GM12878 (cell line): ENCODE results near the gene FYB1. TPM values are rescaled to one million over a fixed set of nuclear protein-coding genes. Genes with fewer than 3 reads are reported as not detected.

Experiments used
- ATAC-seq: fragments of 200-7000 bp; cut with Tn5 transposase; 3 replicates; pipeline ENCODE4 v1.9.1; 2020; ENCODE audit warnings: mild to moderate bottlenecking, moderate library complexity
- BruUV-seq: library from RNA; stranded (reverse); fragments of 400-500 nt; replicated peaks from 2 replicates; lab custom pipeline; 2021; lab: Mats Ljungman, UMichigan
- CTCF ChIA-PET: fragments of 300-600 bp; sonication (Branson Sonifier 250); formaldehyde crosslinking; extraction: SDS; loops from one replicate; lab custom pipeline; 2021; ENCODE audit warnings: inconsistent platforms; lab: Yijun Ruan, JAX
- POLR2A ChIA-PET: fragments of 350-600 bp; formaldehyde crosslinking; extraction: SDS; loops from one replicate; lab custom pipeline; 2021; ENCODE audit warnings: inconsistent platforms; lab: Charles Lee
- RAD21 ChIA-PET: fragments of 300-600 bp; sonication (Branson Sonifier 250); formaldehyde crosslinking; loops from one replicate; lab custom pipeline; 2023; ENCODE audit warnings: antibody characterized with exemption; ENCODE audit not compliant: unreplicated experiment; lab: Charles Lee
- SMC1A ChIA-PET: fragments of 300-600 bp; sonication (Branson Sonifier 250); formaldehyde crosslinking; loops from one replicate; lab custom pipeline; 2023; ENCODE audit not compliant: unreplicated experiment, uncharacterized antibody; lab: Charles Lee
- DNase-seq: peaks from one replicate; pipeline ENCODE4 v3.0.0-alpha.2; 2011; ENCODE audit warnings: low read depth, low spot score
- FAIRE-seq: peaks from 3 replicates; lab custom pipeline; 2011; peaks lifted over from hg19 to GRCh38; lab: Jason Lieb, UNC
- H2AFZ ChIP-seq: 2 replicates; pipeline ENCODE4 v1.6.0; 2011; ENCODE audit warnings: low read depth, low read length, control low read depth; ENCODE audit not compliant: control insufficient read depth
- H3K27ac ChIP-seq: 2 replicates; pipeline ENCODE4 v1.5.1; 2011; ENCODE audit warnings: control low read depth; ENCODE audit not compliant: control insufficient read depth, insufficient read depth
- H3K27me3 ChIP-seq, 2 experiments: replicated peaks in 1 of 2; 2 replicates each; pipeline versions ENCODE4 v1.6.0 to v1.6.1; 2011; ENCODE audit warnings: low read length in 1 of 2; ENCODE audit not compliant: control insufficient read depth in 2 of 2, insufficient read depth in 2 of 2
- H3K36me3 ChIP-seq, 2 experiments: 2 replicates each; pipeline ENCODE4 v1.5.1; 2011; ENCODE audit warnings: low read length in 1 of 2; ENCODE audit not compliant: control insufficient read depth in 2 of 2, insufficient read depth in 2 of 2
- H3K4me1 ChIP-seq: 2 replicates; pipeline ENCODE4 v1.6.1; 2011; ENCODE audit warnings: mild to moderate bottlenecking, low read length, moderate library complexity, mixed read lengths; ENCODE audit not compliant: control insufficient read depth, insufficient read depth
- H3K4me2 ChIP-seq: 2 replicates; pipeline ENCODE4 v1.6.0; 2011; ENCODE audit warnings: control low read depth; ENCODE audit not compliant: control insufficient read depth, insufficient read depth
- H3K4me3 ChIP-seq: fragments of 200-600 bp; sonication (generic); 2 replicates; pipeline ENCODE4 v1.5.1; 2016
- H3K79me2 ChIP-seq: 2 replicates; pipeline ENCODE4 v1.6.0; 2011; ENCODE audit warnings: low read length; ENCODE audit not compliant: control insufficient read depth, insufficient read depth
- H3K9ac ChIP-seq: 2 replicates; pipeline ENCODE4 v1.8.0; 2011; ENCODE audit warnings: low read length, control low read depth, mixed read lengths; ENCODE audit not compliant: control insufficient read depth, insufficient read depth
- H3K9me3 ChIP-seq: replicated peaks from 3 replicates; pipeline ENCODE4 v1.5.1; 2011; ENCODE audit warnings: mild to moderate bottlenecking, low read length; ENCODE audit not compliant: control insufficient read depth, insufficient read depth
- H4K20me1 ChIP-seq: 2 replicates; pipeline ENCODE4 v1.6.0; 2011; ENCODE audit not compliant: control insufficient read depth, insufficient read depth
- ASH2L ChIP-seq: fragments of 300-600, 200-600 bp; sonication (generic); IDR thresholded peaks from 2 replicates; pipeline ENCODE4 v1.6.1; 2017; ENCODE audit warnings: low read depth, mild to moderate bottlenecking, borderline replicate concordance
- BHLHE40 ChIP-seq, 2 experiments: fragments of 450-650 bp in 1 of 2; IDR thresholded peaks; 2 replicates each; pipeline ENCODE4 v1.6.1; 2011 to 2017; ENCODE audit warnings: low read depth in 2 of 2, borderline replicate concordance in 1 of 2, improper control_type of control experiment in 1 of 2, low read length in 1 of 2, mild to moderate bottlenecking in 1 of 2
- BRCA1 ChIP-seq: IDR thresholded peaks from 2 replicates; pipeline ENCODE4 v1.6.1; 2011; ENCODE audit warnings: low read depth, low read length, improper control_type of control experiment
- CREM ChIP-seq: IDR thresholded peaks from 2 replicates; pipeline ENCODE4 v1.6.1; 2014; ENCODE audit warnings: antibody characterized with exemption, low read depth
- DPF2 ChIP-seq: fragments of 450-650 bp; IDR thresholded peaks from 2 replicates; pipeline ENCODE4 v1.6.1; 2017; ENCODE audit warnings: mild to moderate bottlenecking
- MEF2B ChIP-seq: fragments of 450-650 bp; IDR thresholded peaks from 2 replicates; pipeline ENCODE4 v1.6.1; 2018; ENCODE audit warnings: mild to moderate bottlenecking, moderate library complexity; ENCODE audit not compliant: partially characterized antibody, poor library complexity, severe bottlenecking
- POLR2AphosphoS5 ChIP-seq: IDR thresholded peaks from 2 replicates; pipeline ENCODE4 v1.6.1; 2011; ENCODE audit warnings: mild to moderate bottlenecking, low read length, inconsistent platforms
- TCF7 ChIP-seq: IDR thresholded peaks from 2 replicates; pipeline ENCODE4 v1.6.1; 2014; ENCODE audit warnings: antibody characterized with exemption, borderline replicate concordance
- YBX1 ChIP-seq: fragments of 450-650 bp; IDR thresholded peaks from 2 replicates; pipeline ENCODE4 v1.6.1; 2016; ENCODE audit warnings: antibody characterized with exemption
- WGBS: methylation state at CpG from one replicate; pipeline ENCODE4 v1.1.6; 2016; ENCODE audit warnings: low lambda C conversion rate; ENCODE audit not compliant: insufficient replicate concordance, insufficient coverage; ENCODE audit errors: missing lambda C conversion rate; 5-methylcytosine and 5-hydroxymethylcytosine counted together
- in situ Hi-C: fragments of 300-500 bp; cut with MboI; formaldehyde crosslinking; loops from 9 replicates; pipeline ENCODE4 v1.14.3; 2018; ENCODE audit warnings: mixed read lengths
- intact Hi-C: fragments of 100-400 bp; cut with micrococcal nuclease; formaldehyde crosslinking; loops from one replicate; pipeline ENCODE4 v1.14.2; 2022; ENCODE audit not compliant: unreplicated experiment
- polyA plus RNA-seq, 11 experiments: library from polyadenylated mRNA; depleted of rRNA in 4 of 11; unstranded in 6 of 11; stranded (reverse) in 5 of 11; fragments of >200 nt; fragmentation: Nextera tagmentation in 4 of 11; fragmentation: Illumina TruSeq in 1 of 11; extraction: Ambion mirVana in 4 of 11; extraction: Trizol in 1 of 11; gene quantifications; 1 replicate in 1 of 11; 2 replicates in 10 of 11; pipeline versions ENCODE4 v1.2.1 to v1.2.3, GENCODE V29; 2011 to 2016; ENCODE audit warnings: inconsistent platforms in 2 of 11, missing spikeins in 2 of 11, low read depth in 1 of 11
- total RNA-seq, 4 experiments: library from RNA; depleted of rRNA in 3 of 4; stranded (reverse); fragments of >200 nt in 3 of 4; fragmentation: Illumina TruSeq in 1 of 4; extraction: Trizol in 1 of 4; gene quantifications; 2 replicates each; pipeline versions ENCODE4 v1.2.1 to v1.2.3, GENCODE V29; 2013 to 2021
- TF ChIP-seq, protein P1 (sequence below): fragments of 450-650 bp; IDR thresholded peaks from 2 replicates; pipeline ENCODE4 v1.6.1; 2016; ENCODE audit warnings: mild to moderate bottlenecking, moderate library complexity, borderline replicate concordance
- TF ChIP-seq, protein P2 (sequence below): fragments of 150-350 bp; IDR thresholded peaks from 2 replicates; pipeline ENCODE4 v1.6.1; 2016; ENCODE audit warnings: low read depth, low read length
- TF ChIP-seq, protein P3 (sequence below): IDR thresholded peaks from 2 replicates; pipeline ENCODE4 v1.6.1; 2012; ENCODE audit warnings: low read length, inconsistent platforms

FYB1 gene
- total and polyA plus RNA-seq, 10 of the 15 experiments (the other 5 are each of a cell fraction or from before 2014, with no cell fraction given): 0.06 to 4.3 (median 0.25) TPM; not detected in 2

DNA sequence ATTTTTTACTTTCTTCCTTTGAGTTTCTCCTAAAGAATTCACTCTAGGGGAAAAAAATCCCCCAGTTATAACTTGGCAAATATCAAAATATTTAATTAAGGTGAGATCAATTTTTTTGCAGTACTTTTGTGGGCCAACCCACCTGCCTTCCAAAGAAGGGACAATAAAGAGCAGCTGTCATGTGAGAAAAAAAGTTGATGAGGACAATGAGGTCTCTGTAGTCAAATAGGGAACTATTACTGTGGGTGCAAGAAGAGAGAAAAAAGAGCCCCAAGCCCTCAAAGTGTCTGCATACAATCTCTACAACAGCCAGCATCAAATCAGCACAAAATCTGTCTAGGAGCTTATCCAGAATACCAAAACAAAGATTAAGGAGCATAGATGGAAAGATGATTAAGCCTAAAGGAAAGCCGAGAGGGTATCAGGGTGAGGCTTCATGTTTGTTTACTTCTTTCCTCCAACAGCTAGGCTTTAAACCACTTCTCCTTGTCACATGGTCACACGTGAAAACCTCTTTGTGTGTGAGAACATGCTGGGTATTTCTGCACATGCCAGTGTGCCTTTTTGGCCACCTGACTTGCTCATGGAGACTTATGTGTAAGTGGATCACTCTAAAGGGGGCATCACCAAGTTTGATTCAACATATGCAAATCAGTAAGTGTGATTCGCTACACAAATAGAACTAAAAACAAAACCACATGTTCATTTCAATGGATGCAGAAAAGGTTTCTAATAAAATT is 19.2 kb upstream of the FYB1 start (continued):
- TF ChIP-seq MEF2B: peak; percentile 20
- TF ChIP-seq POLR2AphosphoS5: no peak
- no peak for TF ChIP-seq YBX1
- peak; percentile 24; the same call in 1 of the 2 replicates for TF ChIP-seq DPF2
- peak; percentile 55 to 76; a peak in 3 of 4 replicates for TF ChIP-seq BHLHE40 (IDR thresholded peaks at IDR 0.05; ENCODE audit: borderline replicate concordance in 1 of 2, low read depth in 2 of 2, low read length in 1 of 2)
- TF ChIP-seq, protein P1, sequence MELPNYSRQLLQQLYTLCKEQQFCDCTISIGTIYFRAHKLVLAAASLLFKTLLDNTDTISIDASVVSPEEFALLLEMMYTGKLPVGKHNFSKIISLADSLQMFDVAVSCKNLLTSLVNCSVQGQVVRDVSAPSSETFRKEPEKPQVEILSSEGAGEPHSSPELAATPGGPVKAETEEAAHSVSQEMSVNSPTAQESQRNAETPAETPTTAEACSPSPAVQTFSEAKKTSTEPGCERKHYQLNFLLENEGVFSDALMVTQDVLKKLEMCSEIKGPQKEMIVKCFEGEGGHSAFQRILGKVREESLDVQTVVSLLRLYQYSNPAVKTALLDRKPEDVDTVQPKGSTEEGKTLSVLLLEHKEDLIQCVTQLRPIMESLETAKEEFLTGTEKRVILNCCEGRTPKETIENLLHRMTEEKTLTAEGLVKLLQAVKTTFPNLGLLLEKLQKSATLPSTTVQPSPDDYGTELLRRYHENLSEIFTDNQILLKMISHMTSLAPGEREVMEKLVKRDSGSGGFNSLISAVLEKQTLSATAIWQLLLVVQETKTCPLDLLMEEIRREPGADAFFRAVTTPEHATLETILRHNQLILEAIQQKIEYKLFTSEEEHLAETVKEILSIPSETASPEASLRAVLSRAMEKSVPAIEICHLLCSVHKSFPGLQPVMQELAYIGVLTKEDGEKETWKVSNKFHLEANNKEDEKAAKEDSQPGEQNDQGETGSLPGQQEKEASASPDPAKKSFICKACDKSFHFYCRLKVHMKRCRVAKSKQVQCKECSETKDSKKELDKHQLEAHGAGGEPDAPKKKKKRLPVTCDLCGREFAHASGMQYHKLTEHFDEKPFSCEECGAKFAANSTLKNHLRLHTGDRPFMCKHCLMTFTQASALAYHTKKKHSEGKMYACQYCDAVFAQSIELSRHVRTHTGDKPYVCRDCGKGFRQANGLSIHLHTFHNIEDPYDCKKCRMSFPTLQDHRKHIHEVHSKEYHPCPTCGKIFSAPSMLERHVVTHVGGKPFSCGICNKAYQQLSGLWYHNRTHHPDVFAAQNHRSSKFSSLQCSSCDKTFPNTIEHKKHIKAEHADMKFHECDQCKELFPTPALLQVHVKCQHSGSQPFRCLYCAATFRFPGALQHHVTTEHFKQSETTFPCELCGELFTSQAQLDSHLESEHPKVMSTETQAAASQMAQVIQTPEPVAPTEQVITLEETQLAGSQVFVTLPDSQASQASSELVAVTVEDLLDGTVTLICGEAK: peak; percentile 78

DNA sequence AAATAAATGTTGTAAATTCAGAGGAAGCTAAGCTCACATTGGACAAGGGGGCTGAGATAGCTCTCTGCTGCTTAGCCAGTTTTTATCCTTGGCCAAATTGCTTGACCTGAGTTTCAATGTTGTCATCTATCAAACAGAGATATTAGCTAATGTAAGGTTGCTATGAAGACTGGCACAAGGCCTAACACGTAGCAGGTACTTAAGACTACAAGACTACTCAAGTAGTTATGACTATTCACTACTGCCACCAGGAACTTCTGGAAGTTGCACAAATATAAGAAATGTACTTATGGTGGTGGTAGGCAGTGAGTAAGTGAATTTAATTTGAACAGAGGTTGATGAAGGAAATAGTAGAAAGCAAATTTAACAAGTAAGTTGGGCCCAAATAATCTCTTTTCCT is 17.4 kb upstream of the FYB1 start:
- ChIA-PET CTCF (interaction anchor here (0.6 to 0.8 kb wide), 2 partner anchors 18 to 19 kb away, joined by 3 read pairs; no protein-coding TSS in a partner anchor), SMC1A (interaction anchor here (1.3 to 2.5 kb wide), 3 partner anchors 15 to 38 kb away, joined by 5 to 12 read pairs (median 6); no protein-coding TSS in a partner anchor), RAD21 (interaction anchor here (0.7 kb wide), 1 partner anchor 27 kb away, joined by 3 read pairs; no protein-coding TSS in a partner anchor), POLR2A (no interaction called here)
- ATAC-seq (no peak), DNase-seq (no peak), FAIRE-seq (no peak)
- no peak overlapping the region for H2AFZ ChIP-seq
- H4K20me1 ChIP-seq: no peaks in the 10 kb centered on the region
- in situ Hi-C loops: no loop called here
- BruUV-seq: no TSS peak
- H3K4me1 ChIP-seq: no peaks in the 10 kb centered on the region
- WGBS: 78% methylated on average over 1 of the region's 1 CpG
- intact Hi-C loops: no loop called here
- no peak overlapping the region for H3K27ac ChIP-seq
- no peaks in the 10 kb centered on the region for H3K27me3 ChIP-seq
- H3K4me3 ChIP-seq: no peak overlapping the region
- H3K9me3 ChIP-seq: peaks cover 3% of the 10 kb centered on the region; the same call in 2 of the 3 replicates
- H3K36me3 ChIP-seq: no peaks in the 10 kb centered on the region
- H3K79me2 ChIP-seq: no peaks in the 10 kb centered on the region
- H3K4me2 ChIP-seq: no peak overlapping the region
- H3K9ac ChIP-seq: no peak overlapping the region
- no peak for TF ChIP-seq BRCA1
- no peak for TF ChIP-seq CREM
- no peak for TF ChIP-seq ASH2L
- TF ChIP-seq, protein P2, sequence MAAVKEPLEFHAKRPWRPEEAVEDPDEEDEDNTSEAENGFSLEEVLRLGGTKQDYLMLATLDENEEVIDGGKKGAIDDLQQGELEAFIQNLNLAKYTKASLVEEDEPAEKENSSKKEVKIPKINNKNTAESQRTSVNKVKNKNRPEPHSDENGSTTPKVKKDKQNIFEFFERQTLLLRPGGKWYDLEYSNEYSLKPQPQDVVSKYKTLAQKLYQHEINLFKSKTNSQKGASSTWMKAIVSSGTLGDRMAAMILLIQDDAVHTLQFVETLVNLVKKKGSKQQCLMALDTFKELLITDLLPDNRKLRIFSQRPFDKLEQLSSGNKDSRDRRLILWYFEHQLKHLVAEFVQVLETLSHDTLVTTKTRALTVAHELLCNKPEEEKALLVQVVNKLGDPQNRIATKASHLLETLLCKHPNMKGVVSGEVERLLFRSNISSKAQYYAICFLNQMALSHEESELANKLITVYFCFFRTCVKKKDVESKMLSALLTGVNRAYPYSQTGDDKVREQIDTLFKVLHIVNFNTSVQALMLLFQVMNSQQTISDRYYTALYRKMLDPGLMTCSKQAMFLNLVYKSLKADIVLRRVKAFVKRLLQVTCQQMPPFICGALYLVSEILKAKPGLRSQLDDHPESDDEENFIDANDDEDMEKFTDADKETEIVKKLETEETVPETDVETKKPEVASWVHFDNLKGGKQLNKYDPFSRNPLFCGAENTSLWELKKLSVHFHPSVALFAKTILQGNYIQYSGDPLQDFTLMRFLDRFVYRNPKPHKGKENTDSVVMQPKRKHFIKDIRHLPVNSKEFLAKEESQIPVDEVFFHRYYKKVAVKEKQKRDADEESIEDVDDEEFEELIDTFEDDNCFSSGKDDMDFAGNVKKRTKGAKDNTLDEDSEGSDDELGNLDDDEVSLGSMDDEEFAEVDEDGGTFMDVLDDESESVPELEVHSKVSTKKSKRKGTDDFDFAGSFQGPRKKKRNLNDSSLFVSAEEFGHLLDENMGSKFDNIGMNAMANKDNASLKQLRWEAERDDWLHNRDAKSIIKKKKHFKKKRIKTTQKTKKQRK: no peak
- no peak for TF ChIP-seq TCF7
- TF ChIP-seq, protein P3, sequence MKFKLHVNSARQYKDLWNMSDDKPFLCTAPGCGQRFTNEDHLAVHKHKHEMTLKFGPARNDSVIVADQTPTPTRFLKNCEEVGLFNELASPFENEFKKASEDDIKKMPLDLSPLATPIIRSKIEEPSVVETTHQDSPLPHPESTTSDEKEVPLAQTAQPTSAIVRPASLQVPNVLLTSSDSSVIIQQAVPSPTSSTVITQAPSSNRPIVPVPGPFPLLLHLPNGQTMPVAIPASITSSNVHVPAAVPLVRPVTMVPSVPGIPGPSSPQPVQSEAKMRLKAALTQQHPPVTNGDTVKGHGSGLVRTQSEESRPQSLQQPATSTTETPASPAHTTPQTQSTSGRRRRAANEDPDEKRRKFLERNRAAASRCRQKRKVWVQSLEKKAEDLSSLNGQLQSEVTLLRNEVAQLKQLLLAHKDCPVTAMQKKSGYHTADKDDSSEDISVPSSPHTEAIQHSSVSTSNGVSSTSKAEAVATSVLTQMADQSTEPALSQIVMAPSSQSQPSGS: no peak
